HG03108 (cell line): ENCODE data around the gene IL20RA.

Source experiments
- ATAC-seq: cut with Tn5 transposase; IDR thresholded peaks from one replicate; pipeline ENCODE4 v1.9.1; 2021; ENCODE audit warnings: moderate library complexity; ENCODE audit not compliant: unreplicated experiment

IL20RA gene

DNA sequence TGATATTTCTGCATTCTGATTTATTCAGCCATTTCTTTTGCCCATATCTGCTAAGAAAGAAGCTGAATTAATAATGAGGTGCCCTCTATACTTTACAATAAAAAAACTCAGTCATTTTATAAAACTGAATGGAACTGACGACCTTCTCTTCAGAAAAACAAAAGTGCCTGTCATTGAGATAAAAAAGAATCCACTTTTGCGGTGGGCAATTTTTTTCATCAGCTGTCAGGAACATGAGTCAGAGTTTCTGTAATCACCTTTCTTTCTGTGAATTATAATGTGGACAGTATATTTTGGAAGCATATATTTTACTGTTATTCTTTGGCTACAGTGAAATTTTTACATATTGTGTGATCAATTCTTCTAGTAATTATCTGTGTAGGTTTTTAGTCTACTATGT, 33.4 kb downstream of the IL20RA start:
- no peak for ATAC-seq

GRCh38 chr6:137010128-137010718, 34.5 kb downstream of the IL20RA start:
- no peak for ATAC-seq

DNA sequence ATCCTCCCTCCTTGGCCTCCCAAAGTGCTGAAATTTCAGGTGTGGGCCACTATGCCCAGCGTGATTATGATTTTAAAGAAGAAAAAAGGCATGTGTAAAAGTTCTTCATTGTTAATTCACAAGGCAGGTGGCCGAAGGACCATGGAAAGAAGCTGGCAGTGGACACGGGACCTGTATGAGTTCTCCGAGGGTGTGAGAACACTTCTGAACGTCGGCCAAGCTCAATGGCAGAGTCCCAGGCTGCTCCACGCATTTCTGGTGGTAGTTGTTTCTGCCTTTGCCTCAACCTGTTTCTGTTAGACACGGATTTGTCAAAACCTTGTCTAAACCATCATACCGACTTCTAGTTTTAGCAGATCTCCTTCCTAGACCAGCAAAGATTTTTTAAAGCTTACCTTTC, 36.6 kb downstream of the IL20RA start:
- no peak for ATAC-seq

- no peak for ATAC-seq
These were observed 38.7 kb downstream of the IL20RA start for GRCh38 chr6:137006056-137006455.

DNA sequence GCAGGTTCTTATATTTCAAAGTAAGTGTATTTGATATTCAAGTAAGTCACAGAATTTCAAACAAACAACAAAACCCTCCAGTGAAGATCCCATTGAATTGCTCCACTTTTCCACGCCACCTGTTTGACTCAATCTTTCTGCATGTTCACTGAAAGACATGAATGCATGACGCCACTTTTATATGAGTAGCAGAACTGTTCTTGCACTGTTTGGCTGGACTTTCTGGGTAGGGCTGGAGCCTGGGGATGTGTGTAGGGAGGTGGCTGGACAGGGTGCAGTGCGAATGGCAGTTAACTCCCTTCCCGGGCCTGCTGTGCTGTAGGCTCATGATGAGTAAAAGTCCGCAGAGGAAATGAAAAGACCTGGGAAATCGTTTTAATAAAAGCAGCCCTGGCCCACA, 39.7 kb downstream of the IL20RA start:
- no peak for ATAC-seq

DNA sequence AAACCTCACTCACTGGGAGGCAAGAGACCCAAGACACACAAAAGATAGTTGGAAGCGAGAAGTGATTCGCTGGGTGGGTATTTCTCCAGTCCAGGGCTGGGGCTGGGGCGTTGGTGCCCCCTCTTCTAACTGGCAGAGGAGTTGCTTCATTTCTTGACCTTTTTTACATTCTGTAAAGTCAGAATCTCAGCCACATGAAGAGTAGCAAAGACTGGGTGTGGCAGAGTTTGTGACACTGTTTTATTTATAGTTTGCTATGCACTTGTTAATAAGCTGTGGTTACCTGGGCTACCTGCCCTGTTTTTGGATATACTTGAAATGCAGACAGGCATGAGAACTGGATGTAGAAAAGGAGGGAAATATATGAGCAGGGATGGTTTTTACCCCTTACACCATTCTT, 42.3 kb downstream of the IL20RA start:
- no peak for ATAC-seq

DNA sequence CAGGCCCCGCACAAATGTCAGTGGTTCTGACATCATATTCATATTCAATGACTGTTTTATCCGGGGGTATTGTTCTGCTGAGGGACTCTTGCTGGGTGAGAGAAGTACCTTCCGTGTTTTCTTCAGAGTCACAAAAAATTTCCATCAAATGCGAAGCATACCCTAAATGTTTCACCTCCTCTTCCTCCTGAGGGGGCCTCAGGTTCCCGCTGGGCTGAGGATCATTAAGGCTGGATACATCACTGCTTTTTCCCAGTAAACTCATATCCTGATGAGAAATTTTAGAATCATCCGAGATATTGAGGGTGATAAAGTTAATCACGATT, 42.8 kb downstream of the IL20RA start:
- ATAC-seq, result no peak

GRCh38 chr6:137001299-137001976, 43.3 kb downstream of the IL20RA start:
- no peak for ATAC-seq

GRCh38 chr6:137000825-137001224, 43.9 kb downstream of the IL20RA start:
- ATAC-seq, result no peak

DNA sequence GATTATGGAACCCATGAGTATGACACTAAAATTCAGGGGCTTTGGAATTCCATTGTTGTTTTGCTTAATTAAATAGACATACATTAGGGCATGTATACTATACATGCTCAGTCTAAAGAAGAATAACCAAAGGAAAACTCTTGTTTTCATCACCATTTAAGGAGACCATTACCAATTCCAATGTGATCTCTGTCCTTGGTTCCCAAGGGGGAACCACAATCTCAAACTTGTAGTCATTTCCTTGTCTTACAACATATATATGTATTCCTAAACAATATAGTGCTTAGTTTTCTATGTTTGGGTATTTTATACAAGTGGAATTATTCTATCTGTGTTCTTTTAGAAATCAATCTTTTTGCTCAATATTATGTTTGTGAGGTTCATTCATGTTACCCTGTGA, 49.2 kb downstream of the IL20RA start:
- no peak for ATAC-seq

DNA sequence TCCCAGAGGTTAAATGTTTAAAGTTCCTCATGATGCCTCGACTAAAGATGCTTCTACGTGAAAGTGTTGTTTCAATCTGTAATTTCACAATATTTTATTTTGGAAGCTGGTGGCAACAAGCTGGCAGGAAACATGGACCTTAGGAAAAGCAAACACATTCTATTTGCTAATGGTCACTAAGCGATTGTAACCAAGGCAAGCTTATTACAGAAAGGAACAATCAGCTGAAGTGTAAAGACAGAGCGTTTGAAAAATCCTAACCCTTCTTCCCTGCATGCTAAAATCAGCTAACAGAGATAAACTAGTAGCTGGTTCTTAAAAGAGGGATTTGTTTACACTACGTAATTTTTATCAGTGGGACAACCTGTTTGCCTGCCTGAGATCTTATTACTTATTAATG, 50.0 kb downstream of the IL20RA start:
- ATAC-seq, result no peak

- ATAC-seq, result no peak
These were observed 52.7 kb downstream of the IL20RA start for GRCh38 chr6:136992113-136992512.

DNA sequence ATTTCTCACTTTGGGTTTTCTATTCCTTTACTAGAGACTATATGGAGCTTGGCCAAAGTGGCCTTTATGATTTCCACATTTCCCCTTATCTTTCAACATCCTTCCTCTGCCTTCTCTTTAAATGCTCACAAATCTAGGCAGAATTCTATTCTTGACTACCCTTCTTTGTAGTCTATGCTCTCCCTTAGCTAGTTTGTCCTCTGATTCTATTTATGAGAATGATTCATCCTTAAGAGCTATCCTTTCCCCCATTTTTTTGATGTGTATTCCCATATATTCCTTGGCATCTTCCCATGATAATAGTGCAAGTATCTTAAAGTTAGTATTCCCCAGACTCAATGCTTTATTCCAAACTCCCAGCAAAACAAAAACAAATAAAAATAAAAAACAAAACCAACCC, 53.1 kb downstream of the IL20RA start:
- no peak for ATAC-seq

GRCh38 chr6:136990754-136991153, 54.0 kb downstream of the IL20RA start:
- ATAC-seq, result no peak

- ATAC-seq, result no peak
These were observed 54.6 kb downstream of the IL20RA start for GRCh38 chr6:136990242-136990578.

DNA sequence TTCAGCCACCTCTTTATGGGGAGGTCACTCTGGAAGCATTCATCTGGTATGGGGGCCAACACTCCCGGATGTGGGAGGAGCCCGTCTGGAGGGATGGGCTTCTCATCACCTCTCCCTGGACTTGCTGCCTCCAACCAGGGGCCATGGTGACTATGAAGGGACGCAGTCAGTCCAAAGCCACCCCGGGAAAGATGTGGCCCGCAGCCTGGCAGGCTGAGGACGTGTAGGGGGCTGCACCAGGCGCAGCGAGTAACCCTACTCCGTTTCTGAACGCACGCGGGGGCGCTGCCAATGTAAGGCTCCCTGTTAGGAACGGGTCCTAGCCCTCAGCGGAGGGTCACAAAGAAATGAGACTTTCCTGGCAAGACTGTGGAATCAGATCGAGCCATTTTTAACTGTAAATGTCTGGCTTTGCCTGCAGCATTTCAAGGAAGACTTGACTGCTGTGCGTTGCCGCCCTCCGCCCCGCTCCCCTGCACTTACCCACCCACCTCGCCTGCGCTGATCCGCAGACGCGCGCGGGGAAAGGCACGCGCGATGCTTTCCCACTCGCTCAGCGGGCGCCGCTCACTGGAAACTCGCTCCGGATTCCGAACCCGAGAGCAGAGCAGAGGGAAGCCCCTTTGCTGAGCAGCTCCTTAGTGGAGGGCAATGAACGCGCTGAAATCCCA, 55.1 kb downstream of the IL20RA start:
- ATAC-seq, result no peak

DNA sequence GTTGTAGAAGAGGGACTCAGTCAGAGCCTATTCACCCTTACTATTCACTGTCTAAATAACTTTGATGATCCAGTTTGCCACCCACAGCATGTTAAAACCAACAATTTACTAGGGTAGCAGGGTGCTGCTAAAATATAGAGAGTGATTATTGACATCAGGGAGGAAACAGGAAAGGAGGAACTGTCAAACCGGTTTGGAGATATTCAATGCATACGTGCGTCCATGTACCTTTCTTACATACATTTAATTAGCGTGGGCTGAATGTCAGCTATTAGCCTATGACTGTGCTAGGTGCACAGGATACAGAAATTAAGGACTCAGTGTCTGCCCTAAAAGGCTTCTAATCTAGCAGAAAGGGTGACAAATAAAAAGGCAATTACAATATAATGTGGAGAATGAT, 57.2 kb downstream of the IL20RA start:
- no peak for ATAC-seq

DNA sequence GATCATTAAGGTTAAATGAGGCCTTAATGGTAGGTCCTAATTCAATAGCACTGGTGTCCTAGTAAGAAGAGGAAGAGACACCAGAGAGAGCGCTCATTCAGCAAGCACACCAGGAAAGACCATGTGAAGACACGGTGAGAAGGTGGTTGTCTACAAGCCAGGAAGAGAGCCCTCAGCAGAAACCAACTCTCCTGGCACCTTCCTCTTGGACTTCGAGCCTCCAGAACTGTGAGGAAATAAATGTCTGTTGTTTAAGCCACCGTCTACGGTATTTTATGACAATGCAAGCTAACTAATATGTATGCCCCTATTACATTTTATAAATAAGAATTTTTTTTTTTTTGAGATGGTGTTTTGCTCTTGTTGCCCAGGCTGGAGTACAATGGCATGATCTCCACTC, 59.3 kb downstream of the IL20RA start:
- ATAC-seq, result no peak

DNA sequence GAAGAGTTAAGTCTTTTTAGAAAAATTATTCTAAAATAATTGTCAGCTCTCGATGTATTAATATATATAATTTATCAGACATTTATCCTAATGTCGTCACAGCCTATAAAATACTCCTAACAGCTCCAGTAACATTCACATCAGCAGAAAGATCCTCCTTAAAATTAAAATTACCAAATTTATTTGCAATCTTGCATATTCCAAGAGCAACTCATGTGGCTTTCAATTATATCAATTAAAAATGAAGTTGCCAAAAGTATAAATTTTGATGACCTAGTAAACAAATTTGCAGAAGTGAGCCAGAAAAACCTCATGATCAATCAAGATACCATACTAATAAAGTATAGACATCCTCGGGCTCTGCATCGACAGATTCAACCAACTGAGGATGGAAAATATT, 60.2 kb downstream of the IL20RA start:
- ATAC-seq, result no peak

DNA sequence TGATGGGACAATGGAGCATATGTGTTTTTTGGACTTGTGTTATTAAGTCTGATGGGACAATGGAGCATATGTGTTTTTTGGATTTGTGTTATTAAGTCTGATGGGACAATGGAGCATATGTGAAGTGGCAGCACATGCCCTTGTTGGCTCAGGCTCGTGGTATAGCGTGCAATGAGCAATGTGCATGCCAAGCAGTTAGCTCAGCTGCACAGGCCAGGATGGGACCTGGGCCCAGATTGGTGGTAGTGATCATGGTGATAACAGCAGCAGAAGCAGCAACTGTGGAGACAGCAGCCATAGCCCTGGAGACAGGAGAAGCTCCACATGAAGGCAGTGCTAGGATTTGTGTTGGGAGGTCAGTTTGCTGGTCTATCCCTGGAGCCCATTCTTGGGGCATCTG, 61.1 kb downstream of the IL20RA start:
- no peak for ATAC-seq

DNA sequence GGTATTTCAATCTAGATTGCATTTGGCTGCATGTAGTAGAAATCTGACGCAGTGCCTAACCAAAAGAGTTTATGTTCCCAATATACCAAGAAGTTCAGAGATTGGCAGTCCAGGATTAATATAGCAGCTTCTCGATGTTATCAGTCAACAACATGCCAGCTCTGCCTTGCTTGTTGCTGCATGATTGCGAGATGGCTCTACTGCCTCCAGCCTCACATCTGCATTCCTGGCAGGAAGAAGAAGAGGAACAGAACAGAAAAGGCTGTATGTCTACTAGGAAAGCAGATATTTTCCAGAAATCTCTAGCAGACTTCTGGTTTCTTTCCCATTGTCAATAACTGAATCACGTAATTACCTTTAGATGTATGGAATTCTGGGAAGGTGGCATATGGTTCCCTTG, 61.8 kb downstream of the IL20RA start:
- ATAC-seq, result no peak

DNA sequence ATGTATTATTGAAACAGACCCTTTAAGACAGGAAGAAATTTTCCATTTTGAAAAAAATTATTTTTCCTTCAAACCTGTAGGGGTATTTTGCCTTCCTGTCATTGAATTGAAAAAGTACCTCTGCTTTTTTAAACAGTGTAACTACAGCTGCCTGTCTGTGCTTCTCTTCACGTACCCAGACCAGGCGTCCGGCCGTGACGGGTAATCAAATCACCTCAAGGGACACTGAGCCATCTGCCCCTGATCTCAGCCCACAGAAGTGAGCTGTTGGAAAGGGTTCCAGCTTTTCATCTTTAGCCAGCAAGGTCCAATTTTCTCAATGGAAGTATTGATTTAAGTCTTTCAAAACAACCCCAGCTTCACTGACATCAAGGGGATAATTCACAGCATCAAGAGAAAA, 64.7 kb downstream of the IL20RA start:
- no peak for ATAC-seq

DNA sequence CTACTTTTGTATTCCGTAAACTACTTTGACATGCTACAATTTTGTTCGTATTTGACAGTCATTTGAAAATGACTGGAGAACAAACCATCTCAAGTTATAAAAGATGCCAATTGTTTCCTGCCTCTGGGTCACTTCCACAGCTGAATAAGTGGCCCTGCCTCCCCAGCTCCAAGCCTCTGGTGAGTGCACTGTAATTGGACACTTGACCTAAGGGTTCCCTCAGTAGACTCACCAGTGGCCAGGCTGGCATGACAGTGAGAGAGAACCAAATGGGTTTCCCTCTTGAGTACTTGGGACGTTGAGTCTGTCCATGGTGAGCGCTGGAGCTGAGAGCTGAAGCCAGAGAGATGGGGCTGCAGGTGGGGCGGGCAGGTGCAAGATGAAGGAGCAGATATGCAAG, 65.6 kb downstream of the IL20RA start:
- no peak for ATAC-seq
